ENCODE results near the gene SLC35E1.
A peak's percentile ranks its signal among the peaks of the same experiment; 100 is the strongest.
"Not testable (repeated sequence)": the region's sequence is repeated elsewhere in the genome, so short reads cannot be mapped to it uniquely, and the experiment has no call there.

SLC35E1 gene

DNA sequence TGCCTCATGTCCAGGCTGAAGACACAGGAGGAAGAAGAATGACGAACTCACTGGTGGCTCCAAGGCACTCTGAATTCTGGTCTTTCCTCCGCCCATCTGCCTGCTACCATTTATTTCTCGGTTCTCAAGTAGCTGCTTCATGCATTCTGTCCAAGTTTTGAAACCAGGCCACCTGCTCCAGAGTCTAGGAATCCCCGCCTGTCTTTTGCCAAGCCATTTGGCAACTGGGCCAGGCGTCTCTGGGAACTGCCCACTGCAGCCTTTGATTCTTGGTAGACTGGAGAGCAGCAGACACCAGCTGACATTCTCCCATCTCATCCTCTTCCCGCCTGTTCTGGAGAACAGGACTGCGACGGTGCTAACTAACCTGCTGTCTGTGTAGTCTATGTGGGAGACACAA is 10.8 kb downstream of the SLC35E1 start:
- Histone ChIP-seq H3K9ac (ENCODE audit: low read depth, low read length) (no peak overlapping the region), H3K9me3 (ENCODE audit: insufficient read depth, low read depth, low read length) (no peaks in the 10 kb centered on the region), H3K27me3 (ENCODE audit: insufficient read depth, low read length) (no peaks in the 10 kb centered on the region), H3K27ac (ENCODE audit: low read length) (no peak overlapping the region), H3K36me3 (ENCODE audit: insufficient read depth, low read depth, low read length) (peaks cover 65% of the 10 kb centered on the region), H3K4me3 (ENCODE audit: low read length) (no peak overlapping the region), H3K4me1 (ENCODE audit: insufficient read depth, low read length) (no peaks in the 10 kb centered on the region)

DNA sequence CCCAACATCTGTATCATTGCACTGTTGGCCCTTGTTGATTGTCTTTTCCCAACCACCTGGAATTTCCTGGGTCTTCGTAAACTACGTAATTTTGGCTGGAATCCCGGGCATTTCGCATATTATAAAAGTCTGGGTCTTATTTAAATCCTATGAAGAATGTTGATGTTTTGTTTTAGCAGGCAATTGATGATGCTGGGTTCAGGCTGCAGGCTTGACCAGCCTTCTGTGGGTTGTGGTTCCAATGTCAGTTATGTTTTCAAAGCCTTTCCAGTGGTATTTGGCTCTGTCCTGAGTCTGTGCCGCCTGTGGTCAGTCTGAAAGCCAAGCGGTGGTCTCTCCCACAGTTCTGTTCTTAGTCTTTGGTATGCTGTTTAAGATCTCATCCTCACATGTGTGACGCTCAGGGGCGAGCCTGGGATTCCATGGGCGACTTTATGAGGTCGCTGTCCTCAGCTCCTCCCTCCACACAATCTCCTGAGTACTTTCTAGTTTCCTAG is 12.4 kb downstream of the SLC35E1 start:
- Histone ChIP-seq H3K36me3 (ENCODE audit: insufficient read depth, low read depth, low read length) (peaks cover 66% of the 10 kb centered on the region), H3K27ac (ENCODE audit: low read length) (no peak overlapping the region)

DNA sequence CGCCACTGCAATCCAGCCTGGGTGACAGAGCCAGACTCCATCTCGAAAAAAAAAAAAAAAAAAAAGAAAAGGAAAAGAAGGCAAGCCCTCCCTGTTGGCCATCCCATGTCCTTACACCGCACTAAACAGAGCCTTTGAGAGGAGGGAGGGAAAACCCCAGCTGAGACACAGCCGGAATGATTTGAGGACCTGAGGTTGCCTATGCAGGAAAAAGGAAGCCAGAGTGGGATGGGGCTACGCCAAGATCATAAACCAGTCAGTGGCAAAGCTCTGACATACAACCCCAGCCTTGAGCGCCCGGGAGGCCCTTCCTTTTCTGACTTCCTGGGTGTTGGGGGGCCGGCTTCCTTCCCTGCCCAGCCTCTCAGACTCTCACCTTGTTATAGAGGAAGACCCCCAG is 17.4 kb downstream of the SLC35E1 start:
- Histone ChIP-seq H3K27me3 (ENCODE audit: insufficient read depth, low read length) (no peaks in the 10 kb centered on the region), H3K9ac (ENCODE audit: low read depth, low read length) (no peak overlapping the region), H3K36me3 (ENCODE audit: insufficient read depth, low read depth, low read length) (peaks cover 53% of the 10 kb centered on the region), H3K9me3 (ENCODE audit: insufficient read depth, low read depth, low read length) (no peaks in the 10 kb centered on the region), H3K27ac (ENCODE audit: low read length) (no peak overlapping the region), H3K4me1 (ENCODE audit: insufficient read depth, low read length) (no peaks in the 10 kb centered on the region), H3K4me3 (ENCODE audit: low read length) (no peak overlapping the region)

More for the DNA sequence above, 12.4 kb downstream of the SLC35E1 start:
- H3K4me1 ChIP-seq (ENCODE audit: insufficient read depth, low read length), result no peaks in the 10 kb centered on the region
- no peaks in the 10 kb centered on the region for H3K9me3 ChIP-seq (ENCODE audit: insufficient read depth, low read depth, low read length)
- no peak overlapping the region for H3K9ac ChIP-seq (ENCODE audit: low read depth, low read length)
- no peaks in the 10 kb centered on the region for H3K27me3 ChIP-seq (ENCODE audit: insufficient read depth, low read length)
- H3K4me3 ChIP-seq (ENCODE audit: low read length), result no peak overlapping the region

DNA sequence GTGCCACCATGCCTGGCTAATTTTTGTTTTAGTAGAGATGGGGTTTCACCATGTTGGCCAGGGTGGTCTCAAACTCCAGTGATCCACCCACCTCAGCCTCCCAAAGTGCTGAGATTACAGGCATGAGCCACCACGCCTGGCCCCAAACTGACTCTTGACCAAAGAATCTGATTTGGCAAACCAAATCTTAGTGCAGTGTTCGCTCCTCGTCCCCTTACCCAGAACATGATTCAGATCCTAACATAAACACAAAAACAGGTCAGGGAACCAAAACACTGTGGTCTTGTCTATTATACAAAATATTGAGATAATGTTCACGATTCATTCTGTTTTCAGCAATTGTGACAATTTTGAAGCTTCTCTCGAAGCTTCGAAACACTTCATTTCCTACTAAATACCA is 20.3 kb downstream of the SLC35E1 start:
- not testable (repeated sequence) for H3K9ac ChIP-seq (ENCODE audit: low read depth, low read length); H3K4me1 ChIP-seq (ENCODE audit: insufficient read depth, low read length); H3K4me3 ChIP-seq (ENCODE audit: low read length); H3K27me3 ChIP-seq (ENCODE audit: insufficient read depth, low read length); H3K9me3 ChIP-seq (ENCODE audit: insufficient read depth, low read depth, low read length); H3K27ac ChIP-seq (ENCODE audit: low read length)
- H3K36me3 ChIP-seq (ENCODE audit: insufficient read depth, low read depth, low read length), result peaks cover 43% of the 10 kb centered on the region

DNA sequence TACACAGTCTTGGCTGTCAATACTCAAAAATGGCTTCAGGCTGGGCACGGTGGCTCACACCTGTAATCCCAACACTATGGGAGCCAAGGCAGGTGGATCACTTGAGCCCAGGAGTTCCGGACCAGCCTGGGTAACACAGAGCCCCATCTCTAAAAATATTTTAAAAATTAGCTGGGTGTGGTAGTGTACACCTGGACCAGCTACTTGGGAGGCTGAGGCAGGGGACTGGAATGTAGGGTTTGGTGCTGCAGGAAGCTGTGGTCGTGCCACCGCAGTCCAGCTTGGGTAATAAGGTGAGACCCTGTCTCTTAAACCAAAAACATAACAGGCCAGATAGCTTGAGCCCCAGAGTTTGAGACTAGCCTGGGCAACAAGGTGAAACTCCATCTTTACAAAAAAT is 23.3 kb downstream of the SLC35E1 start:
- no peak overlapping the region for H3K4me3 ChIP-seq (ENCODE audit: low read length)
- H3K36me3 ChIP-seq (ENCODE audit: insufficient read depth, low read depth, low read length), result peaks cover 18% of the 10 kb centered on the region
- no peaks in the 10 kb centered on the region for H3K27me3 ChIP-seq (ENCODE audit: insufficient read depth, low read length)
- H3K27ac ChIP-seq (ENCODE audit: low read length), result no peak overlapping the region
- H3K9me3 ChIP-seq (ENCODE audit: insufficient read depth, low read depth, low read length), result no peaks in the 10 kb centered on the region
- H3K4me1 ChIP-seq (ENCODE audit: insufficient read depth, low read length), result no peaks in the 10 kb centered on the region
- H3K9ac ChIP-seq (ENCODE audit: low read depth, low read length), result no peak overlapping the region

DNA sequence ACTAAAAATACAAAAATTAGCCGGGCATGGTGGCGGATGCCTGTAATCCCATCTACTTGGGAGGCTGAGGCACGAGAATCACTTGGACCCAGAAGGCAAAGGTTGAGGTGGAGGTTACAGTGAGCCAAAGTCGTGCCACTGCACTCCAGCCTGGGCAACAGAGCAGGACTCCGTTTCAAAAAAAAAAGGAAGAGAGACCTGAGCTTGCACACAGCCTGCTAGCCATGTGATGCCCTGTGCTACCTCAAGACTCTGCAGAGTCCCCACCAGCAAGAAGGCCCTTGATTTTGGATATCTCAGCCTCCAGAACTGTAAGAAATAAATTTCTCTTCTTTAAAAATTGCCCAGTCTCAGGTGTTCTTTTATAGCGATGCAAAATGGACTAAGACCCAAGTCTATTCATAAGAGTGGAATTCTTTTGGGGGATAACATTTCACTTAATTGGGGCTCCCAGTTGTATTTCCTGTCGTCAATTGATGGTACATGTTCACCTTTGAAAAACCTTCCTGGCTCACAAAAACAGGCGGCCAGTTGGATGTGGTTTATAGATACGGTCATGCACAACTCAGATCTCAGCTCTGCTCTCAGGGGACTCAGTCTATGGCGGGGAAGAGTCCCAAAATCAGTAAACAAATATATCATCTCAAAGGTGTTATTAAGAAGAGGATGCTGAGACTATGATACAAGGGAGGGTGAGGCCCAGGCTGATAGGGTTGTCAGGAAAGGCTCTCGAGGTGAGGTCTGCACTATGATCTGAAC is 27.6 kb downstream of the SLC35E1 start:
- no peak overlapping the region for H3K4me3 ChIP-seq (ENCODE audit: low read length)
- H3K9me3 ChIP-seq (ENCODE audit: insufficient read depth, low read depth, low read length), result no peaks in the 10 kb centered on the region
- H3K27me3 ChIP-seq (ENCODE audit: insufficient read depth, low read length), result no peaks in the 10 kb centered on the region
- no peak overlapping the region for H3K27ac ChIP-seq (ENCODE audit: low read length)
- peaks cover 6% of the 10 kb centered on the region for H3K4me1 ChIP-seq (ENCODE audit: insufficient read depth, low read length)
- peaks cover 17% of the 10 kb centered on the region for H3K36me3 ChIP-seq (ENCODE audit: insufficient read depth, low read depth, low read length)
- no peak overlapping the region for H3K9ac ChIP-seq (ENCODE audit: low read depth, low read length)

DNA sequence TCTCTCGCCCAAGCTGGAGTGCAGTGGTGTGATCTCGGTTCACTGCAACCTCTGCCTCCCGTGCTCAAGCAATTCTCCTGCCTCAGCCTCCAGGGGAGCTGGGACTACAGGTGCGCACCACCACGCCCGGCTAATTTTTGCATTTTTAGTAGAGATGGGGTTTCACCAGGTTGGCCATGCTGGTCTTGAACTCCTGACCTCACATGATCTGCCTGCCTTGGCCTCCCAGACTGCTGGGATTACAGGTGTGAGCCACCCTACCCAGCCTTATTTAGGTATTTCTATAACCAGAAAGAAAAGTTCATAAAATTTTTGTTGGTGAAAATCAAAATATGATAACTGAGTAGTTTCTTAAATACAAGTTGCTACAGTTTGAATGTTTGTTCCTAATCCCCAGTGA is 28.5 kb downstream of the SLC35E1 start:
- not testable (repeated sequence) for H3K27ac ChIP-seq (ENCODE audit: low read length); H3K4me1 ChIP-seq (ENCODE audit: insufficient read depth, low read length); H3K9me3 ChIP-seq (ENCODE audit: insufficient read depth, low read depth, low read length); H3K27me3 ChIP-seq (ENCODE audit: insufficient read depth, low read length)
- peaks cover 23% of the 10 kb centered on the region for H3K36me3 ChIP-seq (ENCODE audit: insufficient read depth, low read depth, low read length)
- peak overlapping the region; percentile 92; the same call in 1 of the 2 replicates for H3K9ac ChIP-seq (ENCODE audit: low read depth, low read length)
- H3K4me3 ChIP-seq (ENCODE audit: low read length), result peak overlapping the region; percentile 85; the same call in 1 of the 2 replicates

DNA sequence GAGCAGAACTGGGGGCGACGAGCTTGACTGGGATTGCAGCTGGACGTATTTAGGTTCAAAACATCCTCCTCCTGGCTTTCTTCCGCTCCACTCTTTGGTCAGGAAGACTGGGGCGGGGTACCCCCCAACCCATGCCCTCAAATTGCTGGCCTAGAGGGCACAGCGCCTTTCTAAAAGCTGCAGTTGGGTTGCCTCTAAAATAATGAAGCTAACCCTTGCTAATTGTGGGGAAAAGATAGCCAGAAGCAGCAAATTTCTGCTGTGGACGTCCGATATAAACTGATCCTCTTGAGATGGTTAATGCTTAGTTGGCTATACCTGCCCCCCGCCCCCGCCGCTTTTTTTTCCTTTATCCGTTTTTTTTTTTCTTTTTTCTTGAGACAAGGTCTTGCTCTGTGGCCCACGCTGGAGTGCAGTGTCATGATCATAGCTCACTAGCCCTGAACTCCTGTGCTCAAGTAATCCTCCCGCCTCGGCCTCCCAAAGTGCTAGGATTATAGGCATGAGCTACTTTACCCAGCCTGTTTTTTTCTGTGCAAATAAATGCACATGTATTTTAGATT is 29.2 kb downstream of the SLC35E1 start:
- Histone ChIP-seq H3K4me3 (ENCODE audit: low read length) (peak overlapping the region; percentile 85), H3K27ac (ENCODE audit: low read length) (peak overlapping the region; percentile 62), H3K36me3 (ENCODE audit: insufficient read depth, low read depth, low read length) (peaks cover 28% of the 10 kb centered on the region), H3K27me3 (ENCODE audit: insufficient read depth, low read length) (no peaks in the 10 kb centered on the region), H3K4me1 (ENCODE audit: insufficient read depth, low read length) (peaks cover 6% of the 10 kb centered on the region), H3K9ac (ENCODE audit: low read depth, low read length) (peak overlapping the region; percentile 92), H3K9me3 (ENCODE audit: insufficient read depth, low read depth, low read length) (no peaks in the 10 kb centered on the region)

DNA sequence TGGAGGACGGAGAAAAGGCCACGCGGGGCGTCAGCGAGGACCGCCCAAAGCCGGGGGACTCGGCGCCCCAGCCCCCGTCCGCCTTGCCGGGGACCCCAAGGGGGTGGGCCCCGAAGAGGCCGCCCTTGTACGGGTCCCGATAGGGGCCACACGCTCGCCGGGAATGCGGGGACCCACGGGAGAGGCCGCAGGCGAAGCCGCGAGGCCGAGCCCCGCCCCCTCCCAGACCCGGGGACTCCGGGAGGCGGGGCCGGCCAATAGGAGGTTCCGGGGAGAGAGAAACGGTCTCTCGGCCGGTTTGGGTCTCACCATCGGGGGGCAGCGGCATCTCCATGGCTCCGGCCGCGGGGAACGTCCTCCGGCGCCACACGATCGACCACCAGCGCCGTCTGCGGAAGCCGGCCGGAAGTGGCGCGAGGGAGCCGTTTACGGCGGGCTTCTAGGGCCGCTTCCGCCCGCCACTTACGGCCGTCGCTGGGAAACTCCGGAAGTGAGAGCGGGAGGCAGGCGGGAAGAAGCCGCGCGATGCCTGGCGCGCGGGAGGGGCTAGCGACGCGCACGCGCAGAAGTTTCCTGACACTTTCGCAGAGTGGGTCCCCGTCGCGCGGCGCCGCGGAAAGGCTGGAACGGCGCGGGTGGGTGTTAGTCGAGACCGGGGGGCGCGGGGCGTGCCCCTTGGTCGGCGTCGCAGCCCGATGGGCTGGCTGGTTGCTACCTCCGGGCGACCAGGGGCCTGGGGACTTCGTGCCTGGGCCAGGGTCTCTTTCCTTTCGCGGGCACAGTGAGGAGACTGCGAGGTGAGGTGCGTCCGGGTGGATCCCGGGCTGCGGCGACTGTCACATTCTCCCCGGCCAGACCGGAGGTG is 29.9 kb downstream of the SLC35E1 start, which contains the start of gene CHERP:
CHERP (minus strand) TSS at position 393 of the 865 bp plus-strand sequence; CDS start at position 334, 59 bp downstream.
- Histone ChIP-seq H3K36me3 (ENCODE audit: insufficient read depth, low read depth, low read length) (peaks cover 35% of the 10 kb centered on the region), H3K27ac (ENCODE audit: low read length) (peak within 1 kb of the TSS; percentile 62), H3K9me3 (ENCODE audit: insufficient read depth, low read depth, low read length) (no peaks in the 10 kb centered on the region), H3K4me3 (ENCODE audit: low read length) (peak within 1 kb of the TSS; percentile 85), H3K9ac (ENCODE audit: low read depth, low read length) (peak within 1 kb of the TSS; percentile 92), H3K27me3 (ENCODE audit: insufficient read depth, low read length) (no peaks in the 10 kb centered on the region), H3K4me1 (ENCODE audit: insufficient read depth, low read length) (peaks cover 6% of the 10 kb centered on the region)

DNA sequence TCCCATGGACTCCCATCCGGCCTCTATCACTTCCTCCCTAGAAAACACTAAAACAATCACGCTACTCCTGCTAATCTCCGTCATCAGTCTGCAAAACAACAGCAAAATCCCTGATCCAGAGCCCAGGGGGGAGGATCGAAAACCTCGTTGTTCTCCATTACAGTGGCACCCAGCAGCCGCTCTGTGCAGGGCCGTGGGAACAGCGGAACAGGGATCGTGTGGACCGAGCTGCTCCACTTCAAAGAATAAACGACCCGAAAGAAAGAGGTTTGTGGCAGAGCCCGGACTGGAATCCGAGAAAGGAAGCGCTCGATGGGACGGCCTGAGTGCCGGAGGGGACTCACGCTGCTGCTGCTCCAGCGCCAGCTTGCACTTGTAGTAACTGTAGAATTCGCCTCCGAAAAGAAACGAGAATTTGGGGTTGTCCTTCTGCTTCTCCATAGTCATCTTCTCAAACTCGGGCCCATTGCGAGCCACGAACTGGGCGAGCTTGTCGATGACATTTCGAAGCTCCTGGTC is 30.6 kb downstream of the SLC35E1 start:
- H3K9ac ChIP-seq (ENCODE audit: low read depth, low read length), result peak overlapping the region; percentile 92
- peak overlapping the region; percentile 85 for H3K4me3 ChIP-seq (ENCODE audit: low read length)
- H3K27ac ChIP-seq (ENCODE audit: low read length), result no peak overlapping the region
- peaks cover 6% of the 10 kb centered on the region for H3K4me1 ChIP-seq (ENCODE audit: insufficient read depth, low read length)
- H3K27me3 ChIP-seq (ENCODE audit: insufficient read depth, low read length), result no peaks in the 10 kb centered on the region
- peaks cover 42% of the 10 kb centered on the region for H3K36me3 ChIP-seq (ENCODE audit: insufficient read depth, low read depth, low read length)
- H3K9me3 ChIP-seq (ENCODE audit: insufficient read depth, low read depth, low read length), result no peaks in the 10 kb centered on the region

DNA sequence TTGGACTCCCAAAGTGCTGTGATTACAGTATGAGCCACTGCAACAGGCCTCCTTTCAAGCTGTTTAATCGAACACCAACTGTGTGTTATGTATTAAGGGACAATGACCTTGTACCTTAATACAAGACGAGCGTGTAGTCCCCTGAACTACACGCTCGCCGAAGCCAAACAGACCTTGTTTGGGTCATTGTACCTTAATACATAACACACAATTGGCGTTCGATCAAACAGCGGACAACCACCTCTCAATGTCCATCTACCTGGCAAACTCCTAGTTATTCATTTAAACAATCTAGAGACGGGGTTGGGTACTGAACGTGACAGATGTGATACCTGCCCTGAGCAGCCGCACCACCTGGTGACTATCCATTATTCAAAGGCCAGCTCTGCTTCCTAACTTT is 31.3 kb downstream of the SLC35E1 start:
- Histone ChIP-seq H3K4me3 (ENCODE audit: low read length) (peak overlapping the region; percentile 85), H3K36me3 (ENCODE audit: insufficient read depth, low read depth, low read length) (peaks cover 48% of the 10 kb centered on the region), H3K9me3 (ENCODE audit: insufficient read depth, low read depth, low read length) (no peaks in the 10 kb centered on the region), H3K27ac (ENCODE audit: low read length) (no peak overlapping the region), H3K4me1 (ENCODE audit: insufficient read depth, low read length) (peaks cover 6% of the 10 kb centered on the region), H3K9ac (ENCODE audit: low read depth, low read length) (peak overlapping the region; percentile 92), H3K27me3 (ENCODE audit: insufficient read depth, low read length) (no peaks in the 10 kb centered on the region)

Data from iPS-20b (cell line).